ENCODE data around the gene CLCC1. TPM values are rescaled to one million over a fixed set of nuclear protein-coding genes. Genes with fewer than 3 reads are reported as not detected.
"Not testable (repeated sequence)": the region's sequence is repeated elsewhere in the genome, so short reads cannot be mapped to it uniquely, and the experiment has no call there.

The CLCC1 gene
- total RNA-seq (19.0 and 22.6 TPM in 2 replicates), polyA plus RNA-seq (12.5 and 21.4 TPM in 2 replicates)

GRCh38 chr1:108963052-108963686 is at the start of gene CLCC1:
Gene CLCC1, minus strand, starts transcription at chr1:108963484. Its CDS starts 13,047 bp downstream, at chr1:108950437.
- no peak for TF ChIP-seq CTCF (IDR thresholded peaks at IDR 0.05; ENCODE audit: low read depth, low read length)

GRCh38 chr1:109011335-109011734 is 48.1 kb upstream of the CLCC1 start:
- Histone ChIP-seq H3K9me3 (ENCODE audit: low read depth) (no peaks in the 10 kb centered on the region), H3K27me3 (no peaks in the 10 kb centered on the region), H3K4me3 (no peak overlapping the region), H3K4me1 (ENCODE audit: low read depth) (no peaks in the 10 kb centered on the region), H3K36me3 (peaks cover 21% of the 10 kb centered on the region), H3K27ac (no peak overlapping the region)
- DNase-seq (ENCODE audit: low read depth in 1 of 2, low spot score in 1 of 2) = no peak
- no peak for TF ChIP-seq CTCF (IDR thresholded peaks at IDR 0.05; ENCODE audit: low read depth, low read length)

More at GRCh38 chr1:108963052-108963686, at the start of gene CLCC1:
- no peaks in the 10 kb centered on the region for H3K9me3 ChIP-seq (ENCODE audit: low read depth)
- H3K36me3 ChIP-seq = no peaks in the 10 kb centered on the region
- H3K4me1 ChIP-seq (ENCODE audit: low read depth) = no peaks in the 10 kb centered on the region
- peak; percentile 93 for DNase-seq (ENCODE audit: low read depth in 1 of 2, low spot score in 1 of 2)
- peak within 1 kb of the TSS; percentile 44 for H3K4me3 ChIP-seq
- no peaks in the 10 kb centered on the region for H3K27me3 ChIP-seq
- peak within 1 kb of the TSS; percentile 81 for H3K27ac ChIP-seq

- not testable (repeated sequence) for H3K9me3 ChIP-seq (ENCODE audit: low read depth); H3K27ac ChIP-seq; H3K4me3 ChIP-seq; H3K4me1 ChIP-seq (ENCODE audit: low read depth); H3K27me3 ChIP-seq; DNase-seq (ENCODE audit: low read depth in 1 of 2, low spot score in 1 of 2)
- H3K36me3 ChIP-seq = peaks cover 16% of the 10 kb centered on the region
Observed at GRCh38 chr1:108996622-108997021, 33.3 kb upstream of the CLCC1 start.

- Histone ChIP-seq H3K27me3 (no peaks in the 10 kb centered on the region), H3K4me1 (ENCODE audit: low read depth) (no peaks in the 10 kb centered on the region), H3K9me3 (ENCODE audit: low read depth) (no peaks in the 10 kb centered on the region), H3K27ac (no peak overlapping the region), H3K4me3 (no peak overlapping the region), H3K36me3 (peaks cover 23% of the 10 kb centered on the region)
- no peak for DNase-seq (ENCODE audit: low read depth in 1 of 2, low spot score in 1 of 2)
- no peak for TF ChIP-seq CTCF (IDR thresholded peaks at IDR 0.05; ENCODE audit: low read depth, low read length)
Observed at GRCh38 chr1:108983114-108983513, 19.8 kb upstream of the CLCC1 start.

- no peaks in the 10 kb centered on the region for H3K4me1 ChIP-seq (ENCODE audit: low read depth)
- H3K27ac ChIP-seq = no peak overlapping the region
- no peak overlapping the region for H3K4me3 ChIP-seq
- no peak for TF ChIP-seq CTCF (IDR thresholded peaks at IDR 0.05; ENCODE audit: low read depth, low read length)
- DNase-seq (ENCODE audit: low read depth in 1 of 2, low spot score in 1 of 2) = no peak
- peaks cover 12% of the 10 kb centered on the region for H3K36me3 ChIP-seq
- H3K9me3 ChIP-seq (ENCODE audit: low read depth) = no peaks in the 10 kb centered on the region
- no peaks in the 10 kb centered on the region for H3K27me3 ChIP-seq
Observed at GRCh38 chr1:108976658-108977057, 13.4 kb upstream of the CLCC1 start.

- Histone ChIP-seq H3K27ac (no peak overlapping the region), H3K27me3 (no peaks in the 10 kb centered on the region), H3K9me3 (ENCODE audit: low read depth) (no peaks in the 10 kb centered on the region), H3K36me3 (peaks cover 9% of the 10 kb centered on the region), H3K4me1 (ENCODE audit: low read depth) (no peaks in the 10 kb centered on the region), H3K4me3 (no peak overlapping the region)
- no peak for TF ChIP-seq CTCF (IDR thresholded peaks at IDR 0.05; ENCODE audit: low read depth, low read length)
- DNase-seq (ENCODE audit: low read depth in 1 of 2, low spot score in 1 of 2) = no peak
Observed at GRCh38 chr1:108972951-108973350, 9.7 kb upstream of the CLCC1 start.
